Measurements from ENCODE around the gene MAGEF1.

MAGEF1 gene

DNA sequence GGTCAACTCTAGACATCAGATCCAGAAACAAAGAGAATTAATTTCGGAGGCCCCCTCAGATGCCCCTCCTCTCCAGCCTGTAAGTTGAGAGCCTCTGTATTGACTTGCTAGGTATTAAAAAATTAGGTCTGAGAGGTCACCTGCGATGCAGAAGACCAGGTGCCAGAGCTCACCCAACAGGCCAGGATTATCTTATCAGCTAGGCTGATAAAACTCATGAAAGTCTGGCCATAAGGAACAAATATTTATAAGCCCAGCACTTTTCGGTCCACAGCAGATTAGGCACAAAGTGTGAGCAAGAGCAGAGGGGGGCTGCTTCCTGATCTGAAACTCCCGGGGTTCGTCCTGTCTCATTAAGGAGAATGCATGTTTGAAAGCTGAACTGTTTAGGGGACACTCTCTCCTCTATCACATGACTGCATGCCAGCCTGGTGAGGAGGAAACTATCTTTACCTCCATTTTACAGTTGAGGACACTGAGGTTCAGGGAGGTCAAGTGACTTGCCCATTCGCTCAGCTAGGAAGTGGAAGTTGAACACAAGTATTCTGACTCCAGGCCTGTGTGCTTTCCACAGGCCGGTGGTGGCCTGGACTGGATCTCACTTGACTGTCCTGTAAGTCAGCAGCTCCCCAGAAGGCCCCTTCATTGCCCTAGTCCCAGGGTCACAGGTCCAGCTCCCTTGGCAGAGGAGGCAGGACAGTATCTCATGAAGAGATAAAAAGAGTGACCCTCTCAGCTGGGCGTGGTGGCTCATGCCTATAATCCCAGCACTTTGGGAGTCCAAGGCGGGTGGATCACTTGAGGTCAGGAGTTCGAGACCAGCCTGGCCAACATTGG is 39.6 kb upstream of the MAGEF1 start:
- no peaks in the 10 kb centered on the region for H3K79me2 ChIP-seq (ENCODE audit: control insufficient read depth, insufficient read depth, low read length, unreplicated experiment)
- no peaks in the 10 kb centered on the region for H3K36me3 ChIP-seq (ENCODE audit: insufficient read depth, low read length)
- no peak overlapping the region for H2AFZ ChIP-seq (ENCODE audit: low read length, unreplicated experiment)
- peaks cover 7% of the 10 kb centered on the region; the same call in 1 of the 2 replicates for H3K27me3 ChIP-seq (ENCODE audit: insufficient read depth, low read length)
- H3K4me1 ChIP-seq (ENCODE audit: control insufficient read depth, insufficient read depth, low read length, unreplicated experiment): peaks cover 3% of the 10 kb centered on the region
- no peak overlapping the region for H3K4me3 ChIP-seq (ENCODE audit: low read depth, low read length)
- no peak overlapping the region for H3K27ac ChIP-seq (ENCODE audit: low read depth, low read length)

- no peaks in the 10 kb centered on the region for H3K36me3 ChIP-seq (ENCODE audit: insufficient read depth, low read length)
- no peak overlapping the region for H3K4me3 ChIP-seq (ENCODE audit: low read depth, low read length)
- no peaks in the 10 kb centered on the region for H3K79me2 ChIP-seq (ENCODE audit: control insufficient read depth, insufficient read depth, low read length, unreplicated experiment)
- no peak overlapping the region for H2AFZ ChIP-seq (ENCODE audit: low read length, unreplicated experiment)
- H3K27ac ChIP-seq (ENCODE audit: low read depth, low read length): no peak overlapping the region
- no peaks in the 10 kb centered on the region for H3K4me1 ChIP-seq (ENCODE audit: control insufficient read depth, insufficient read depth, low read length, unreplicated experiment)
- H3K27me3 ChIP-seq (ENCODE audit: insufficient read depth, low read length): peaks cover 7% of the 10 kb centered on the region; the same call in 1 of the 2 replicates
Observed at GRCh38 chr3:184750349-184751083, 38.7 kb upstream of the MAGEF1 start.

- peaks cover 7% of the 10 kb centered on the region; the same call in 1 of the 2 replicates for H3K27me3 ChIP-seq (ENCODE audit: insufficient read depth, low read length)
- H3K4me3 ChIP-seq (ENCODE audit: low read depth, low read length): no peak overlapping the region
- no peak overlapping the region for H3K27ac ChIP-seq (ENCODE audit: low read depth, low read length)
- no peak overlapping the region for H2AFZ ChIP-seq (ENCODE audit: low read length, unreplicated experiment)
- H3K79me2 ChIP-seq (ENCODE audit: control insufficient read depth, insufficient read depth, low read length, unreplicated experiment): no peaks in the 10 kb centered on the region
- H3K36me3 ChIP-seq (ENCODE audit: insufficient read depth, low read length): no peaks in the 10 kb centered on the region
- H3K4me1 ChIP-seq (ENCODE audit: control insufficient read depth, insufficient read depth, low read length, unreplicated experiment): no peaks in the 10 kb centered on the region
Observed at GRCh38 chr3:184749168-184749744, 37.4 kb upstream of the MAGEF1 start.

GRCh38 chr3:184748219-184749135 is 36.6 kb upstream of the MAGEF1 start:
- Histone ChIP-seq H3K36me3 (ENCODE audit: insufficient read depth, low read length) (no peaks in the 10 kb centered on the region), H2AFZ (ENCODE audit: low read length, unreplicated experiment) (no peak overlapping the region), H3K27me3 (ENCODE audit: insufficient read depth, low read length) (peaks cover 7% of the 10 kb centered on the region; the same call in 1 of the 2 replicates), H3K4me3 (ENCODE audit: low read depth, low read length) (no peak overlapping the region), H3K27ac (ENCODE audit: low read depth, low read length) (no peak overlapping the region), H3K79me2 (ENCODE audit: control insufficient read depth, insufficient read depth, low read length, unreplicated experiment) (no peaks in the 10 kb centered on the region), H3K4me1 (ENCODE audit: control insufficient read depth, insufficient read depth, low read length, unreplicated experiment) (no peaks in the 10 kb centered on the region)

DNA sequence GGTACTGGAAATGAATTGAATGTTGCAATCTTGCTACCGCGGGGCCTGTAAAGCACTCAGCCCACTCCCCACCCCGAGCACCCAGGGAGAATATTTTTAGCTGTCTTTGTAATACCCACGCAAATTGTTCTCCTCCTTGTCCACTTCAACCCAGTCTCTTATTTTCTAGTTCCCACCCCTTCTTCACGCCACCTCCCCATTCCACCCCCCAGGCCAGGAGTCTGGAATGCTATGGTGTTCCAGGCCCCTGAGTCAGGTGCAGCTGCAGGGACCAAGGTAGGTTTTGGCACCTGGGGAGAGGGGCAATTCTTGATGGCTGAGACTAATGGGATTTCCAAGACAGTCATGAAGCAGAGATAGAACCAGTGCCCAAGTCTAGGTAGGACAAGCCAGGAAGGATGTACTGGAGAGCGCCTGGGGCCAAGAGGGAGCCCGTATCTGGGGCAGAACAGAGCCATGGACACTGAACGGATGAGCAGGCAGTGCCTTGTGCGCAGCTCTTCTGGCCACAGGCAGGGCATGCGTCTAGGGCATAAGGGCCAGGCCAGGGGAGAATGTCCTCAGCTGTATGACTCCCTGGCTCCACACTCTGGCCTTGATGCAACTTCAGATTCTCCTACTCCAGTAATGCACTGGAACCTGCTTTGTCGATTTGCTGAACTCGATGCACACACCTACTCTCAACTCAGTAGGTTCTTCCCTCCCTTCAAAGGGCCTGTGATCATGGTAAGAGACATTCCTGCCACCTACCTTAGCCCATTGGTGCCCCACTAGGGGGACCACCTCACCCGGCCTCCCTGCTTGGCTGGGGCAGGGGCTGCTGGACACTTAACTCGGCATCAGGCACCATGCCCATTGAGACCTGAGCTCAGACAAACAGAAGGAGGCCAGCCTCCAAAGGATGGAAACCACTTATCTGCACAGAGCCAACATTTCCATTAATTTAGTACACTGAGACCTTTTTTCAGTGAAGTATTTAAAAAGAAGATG is 34.6 kb upstream of the MAGEF1 start:
- Histone ChIP-seq H3K79me2 (ENCODE audit: control insufficient read depth, insufficient read depth, low read length, unreplicated experiment) (no peaks in the 10 kb centered on the region), H3K27ac (ENCODE audit: low read depth, low read length) (no peak overlapping the region), H2AFZ (ENCODE audit: low read length, unreplicated experiment) (no peak overlapping the region), H3K36me3 (ENCODE audit: insufficient read depth, low read length) (no peaks in the 10 kb centered on the region), H3K4me3 (ENCODE audit: low read depth, low read length) (no peak overlapping the region), H3K4me1 (ENCODE audit: control insufficient read depth, insufficient read depth, low read length, unreplicated experiment) (no peaks in the 10 kb centered on the region), H3K27me3 (ENCODE audit: insufficient read depth, low read length) (peaks cover 7% of the 10 kb centered on the region; the same call in 1 of the 2 replicates)

DNA sequence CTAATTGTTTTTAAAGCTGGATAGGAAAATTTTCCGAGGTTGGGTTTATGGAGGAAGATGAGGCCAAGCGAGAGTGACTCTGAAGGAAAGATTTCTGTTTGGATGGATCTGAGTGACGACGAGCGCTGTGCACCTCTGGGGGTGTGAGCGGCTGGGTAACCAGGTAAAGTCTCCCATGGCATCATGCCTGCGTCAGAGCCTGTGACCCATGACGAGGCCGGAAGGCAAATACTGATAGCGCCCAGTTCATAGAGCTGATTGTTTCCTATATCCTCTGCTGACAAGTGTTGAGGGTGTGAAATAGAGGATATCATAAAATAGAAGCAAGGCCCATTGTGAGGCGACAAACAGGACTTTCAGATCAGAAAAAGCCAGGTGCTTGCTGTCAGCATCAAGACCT is 33.7 kb upstream of the MAGEF1 start:
- no peak overlapping the region for H3K4me3 ChIP-seq (ENCODE audit: low read depth, low read length)
- no peaks in the 10 kb centered on the region for H3K36me3 ChIP-seq (ENCODE audit: insufficient read depth, low read length)
- no peaks in the 10 kb centered on the region for H3K79me2 ChIP-seq (ENCODE audit: control insufficient read depth, insufficient read depth, low read length, unreplicated experiment)
- H3K4me1 ChIP-seq (ENCODE audit: control insufficient read depth, insufficient read depth, low read length, unreplicated experiment): peaks cover 5% of the 10 kb centered on the region
- no peak overlapping the region for H2AFZ ChIP-seq (ENCODE audit: low read length, unreplicated experiment)
- peaks cover 7% of the 10 kb centered on the region; the same call in 1 of the 2 replicates for H3K27me3 ChIP-seq (ENCODE audit: insufficient read depth, low read length)
- H3K27ac ChIP-seq (ENCODE audit: low read depth, low read length): no peak overlapping the region

DNA sequence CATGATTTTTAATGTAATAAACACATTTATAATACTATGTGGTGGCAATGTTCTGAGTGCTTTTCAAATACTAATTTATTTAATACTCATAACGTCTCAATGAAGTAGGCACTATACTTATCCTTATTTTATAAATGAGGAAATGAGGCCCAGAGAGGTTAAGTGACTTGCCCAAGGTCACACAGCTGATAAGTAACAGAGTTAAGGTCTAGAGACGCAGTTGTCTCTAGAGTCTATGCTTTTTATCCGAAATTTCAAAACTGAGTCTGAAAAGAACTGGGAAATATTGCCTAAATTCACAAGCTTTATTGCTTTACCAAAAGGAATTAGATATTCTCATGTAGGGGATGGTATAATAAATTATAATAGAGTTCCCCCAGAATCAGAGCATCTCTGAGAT is 31.4 kb upstream of the MAGEF1 start:
- Histone ChIP-seq H3K4me3 (ENCODE audit: low read depth, low read length) (no peak overlapping the region), H3K4me1 (ENCODE audit: control insufficient read depth, insufficient read depth, low read length, unreplicated experiment) (peaks cover 17% of the 10 kb centered on the region), H3K79me2 (ENCODE audit: control insufficient read depth, insufficient read depth, low read length, unreplicated experiment) (no peaks in the 10 kb centered on the region), H3K27ac (ENCODE audit: low read depth, low read length) (no peak overlapping the region), H2AFZ (ENCODE audit: low read length, unreplicated experiment) (no peak overlapping the region), H3K27me3 (ENCODE audit: insufficient read depth, low read length) (no peaks in the 10 kb centered on the region), H3K36me3 (ENCODE audit: insufficient read depth, low read length) (no peaks in the 10 kb centered on the region)

- no peak overlapping the region for H3K27ac ChIP-seq (ENCODE audit: low read depth, low read length)
- no peak overlapping the region for H2AFZ ChIP-seq (ENCODE audit: low read length, unreplicated experiment)
- H3K79me2 ChIP-seq (ENCODE audit: control insufficient read depth, insufficient read depth, low read length, unreplicated experiment): no peaks in the 10 kb centered on the region
- H3K36me3 ChIP-seq (ENCODE audit: insufficient read depth, low read length): no peaks in the 10 kb centered on the region
- H3K27me3 ChIP-seq (ENCODE audit: insufficient read depth, low read length): no peaks in the 10 kb centered on the region
- H3K4me3 ChIP-seq (ENCODE audit: low read depth, low read length): no peak overlapping the region
- H3K4me1 ChIP-seq (ENCODE audit: control insufficient read depth, insufficient read depth, low read length, unreplicated experiment): peaks cover 22% of the 10 kb centered on the region
Observed at GRCh38 chr3:184742676-184743135, 30.8 kb upstream of the MAGEF1 start.
